HEK293 (cell line): ENCODE measurements around the gene RAET1E.
A peak's percentile ranks its signal among the peaks of the same experiment; 100 is the strongest.

Source experiments
- BCL11A ChIP-seq: fragments of 450-650 bp; formaldehyde crosslinking; IDR thresholded peaks from 2 replicates; pipeline ENCODE4 v1.5.1; 2016; ENCODE audit warnings: low read depth, missing biosample characterization, missing genetic modification characterization
- GLI2 ChIP-seq: fragments of 450-650 bp; formaldehyde crosslinking; IDR thresholded peaks from 2 replicates; pipeline ENCODE4; 2017; ENCODE audit warnings: missing biosample characterization, missing genetic modification characterization, low read depth, borderline replicate concordance
- SETDB1 ChIP-seq: IDR thresholded peaks from one replicate; pipeline ENCODE4 v1.6.1; 2017; ENCODE audit warnings: mild to moderate bottlenecking, low read length, moderate library complexity, mixed read lengths; ENCODE audit not compliant: insufficient read length
- ZEB2 ChIP-seq: fragments of 450-650 bp; formaldehyde crosslinking; IDR thresholded peaks from 2 replicates; pipeline ENCODE4 v1.5.1; 2016; ENCODE audit warnings: missing biosample characterization, missing genetic modification characterization
- ZNF548 ChIP-seq: fragments of 450-650 bp; formaldehyde crosslinking; IDR thresholded peaks from 2 replicates; pipeline ENCODE4 v1.5.1; 2016; ENCODE audit warnings: missing biosample characterization, missing genetic modification characterization
- ZNF585B ChIP-seq: fragments of 450-650 bp; formaldehyde crosslinking; IDR thresholded peaks from 2 replicates; pipeline ENCODE4 v1.5.1; 2016; ENCODE audit warnings: missing biosample characterization, missing genetic modification characterization
- ZNF830 ChIP-seq: fragments of 450-650 bp; IDR thresholded peaks from 2 replicates; pipeline ENCODE4 v1.5.0; 2018; ENCODE audit warnings: missing biosample characterization, missing genetic modification characterization, low read depth, mild to moderate bottlenecking, moderate library complexity
- ZSCAN30 ChIP-seq: fragments of 450-650 bp; IDR thresholded peaks from 2 replicates; pipeline ENCODE4 v1.5.1; 2018; ENCODE audit warnings: missing biosample characterization, mild to moderate bottlenecking, missing genetic modification characterization, moderate library complexity
- TF ChIP-seq, protein P1 (sequence below): fragments of 450-650 bp; formaldehyde crosslinking; IDR thresholded peaks from 2 replicates; pipeline ENCODE4 v1.5.1; 2016; ENCODE audit warnings: missing biosample characterization, missing genetic modification characterization
- TF ChIP-seq, protein P2 (sequence below): fragments of 450-650 bp; formaldehyde crosslinking; IDR thresholded peaks from 2 replicates; pipeline ENCODE4 v1.5.1; 2016; ENCODE audit warnings: missing biosample characterization, missing genetic modification characterization
- TF ChIP-seq, protein P3 (sequence below): fragments of 450-650 bp; formaldehyde crosslinking; IDR thresholded peaks from 2 replicates; pipeline ENCODE4 v1.5.1; 2016; ENCODE audit warnings: missing biosample characterization, missing genetic modification characterization
- TF ChIP-seq, protein P4 (sequence below): fragments of 450-650 bp; formaldehyde crosslinking; IDR thresholded peaks from 2 replicates; pipeline ENCODE4 v1.5.1; 2017; ENCODE audit warnings: missing biosample characterization, mild to moderate bottlenecking, missing genetic modification characterization, moderate library complexity

DNA sequence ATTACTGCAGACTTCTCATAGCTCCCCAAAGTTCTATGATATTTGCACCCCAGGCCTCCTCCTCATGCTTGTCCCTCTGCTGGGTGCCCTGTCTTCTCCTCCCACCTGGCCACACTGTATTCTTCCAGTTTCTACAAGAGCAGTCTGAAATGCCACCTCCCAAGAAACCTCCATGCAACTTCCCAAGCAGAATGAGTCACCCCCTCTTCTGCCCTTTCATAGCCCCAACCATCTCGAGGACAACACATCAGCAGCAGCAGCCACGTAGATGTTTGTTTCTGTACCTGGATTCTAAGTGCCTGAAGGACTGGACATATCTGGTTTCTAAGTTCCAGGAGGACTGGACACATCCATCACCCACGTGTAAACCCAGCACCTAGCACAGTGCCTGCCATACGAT, 37.3 kb upstream of the RAET1E start:
- TF ChIP-seq, protein P1, sequence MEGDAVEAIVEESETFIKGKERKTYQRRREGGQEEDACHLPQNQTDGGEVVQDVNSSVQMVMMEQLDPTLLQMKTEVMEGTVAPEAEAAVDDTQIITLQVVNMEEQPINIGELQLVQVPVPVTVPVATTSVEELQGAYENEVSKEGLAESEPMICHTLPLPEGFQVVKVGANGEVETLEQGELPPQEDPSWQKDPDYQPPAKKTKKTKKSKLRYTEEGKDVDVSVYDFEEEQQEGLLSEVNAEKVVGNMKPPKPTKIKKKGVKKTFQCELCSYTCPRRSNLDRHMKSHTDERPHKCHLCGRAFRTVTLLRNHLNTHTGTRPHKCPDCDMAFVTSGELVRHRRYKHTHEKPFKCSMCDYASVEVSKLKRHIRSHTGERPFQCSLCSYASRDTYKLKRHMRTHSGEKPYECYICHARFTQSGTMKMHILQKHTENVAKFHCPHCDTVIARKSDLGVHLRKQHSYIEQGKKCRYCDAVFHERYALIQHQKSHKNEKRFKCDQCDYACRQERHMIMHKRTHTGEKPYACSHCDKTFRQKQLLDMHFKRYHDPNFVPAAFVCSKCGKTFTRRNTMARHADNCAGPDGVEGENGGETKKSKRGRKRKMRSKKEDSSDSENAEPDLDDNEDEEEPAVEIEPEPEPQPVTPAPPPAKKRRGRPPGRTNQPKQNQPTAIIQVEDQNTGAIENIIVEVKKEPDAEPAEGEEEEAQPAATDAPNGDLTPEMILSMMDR (tag by site-specific recombination): no peak
- TF ChIP-seq ZEB2: no peak
- no peak for TF ChIP-seq ZNF830 (tag by site-specific recombination)
- no peak for TF ChIP-seq ZSCAN30 (tag by site-specific recombination)
- TF ChIP-seq, protein P2, sequence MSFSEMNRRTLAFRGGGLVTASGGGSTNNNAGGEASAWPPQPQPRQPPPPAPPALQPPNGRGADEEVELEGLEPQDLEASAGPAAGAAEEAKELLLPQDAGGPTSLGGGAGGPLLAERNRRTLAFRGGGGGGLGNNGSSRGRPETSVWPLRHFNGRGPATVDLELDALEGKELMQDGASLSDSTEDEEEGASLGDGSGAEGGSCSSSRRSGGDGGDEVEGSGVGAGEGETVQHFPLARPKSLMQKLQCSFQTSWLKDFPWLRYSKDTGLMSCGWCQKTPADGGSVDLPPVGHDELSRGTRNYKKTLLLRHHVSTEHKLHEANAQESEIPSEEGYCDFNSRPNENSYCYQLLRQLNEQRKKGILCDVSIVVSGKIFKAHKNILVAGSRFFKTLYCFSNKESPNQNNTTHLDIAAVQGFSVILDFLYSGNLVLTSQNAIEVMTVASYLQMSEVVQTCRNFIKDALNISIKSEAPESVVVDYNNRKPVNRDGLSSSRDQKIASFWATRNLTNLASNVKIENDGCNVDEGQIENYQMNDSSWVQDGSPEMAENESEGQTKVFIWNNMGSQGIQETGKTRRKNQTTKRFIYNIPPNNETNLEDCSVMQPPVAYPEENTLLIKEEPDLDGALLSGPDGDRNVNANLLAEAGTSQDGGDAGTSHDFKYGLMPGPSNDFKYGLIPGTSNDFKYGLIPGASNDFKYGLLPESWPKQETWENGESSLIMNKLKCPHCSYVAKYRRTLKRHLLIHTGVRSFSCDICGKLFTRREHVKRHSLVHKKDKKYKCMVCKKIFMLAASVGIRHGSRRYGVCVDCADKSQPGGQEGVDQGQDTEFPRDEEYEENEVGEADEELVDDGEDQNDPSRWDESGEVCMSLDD (tag by site-specific recombination): no peak
- TF ChIP-seq, protein P3, sequence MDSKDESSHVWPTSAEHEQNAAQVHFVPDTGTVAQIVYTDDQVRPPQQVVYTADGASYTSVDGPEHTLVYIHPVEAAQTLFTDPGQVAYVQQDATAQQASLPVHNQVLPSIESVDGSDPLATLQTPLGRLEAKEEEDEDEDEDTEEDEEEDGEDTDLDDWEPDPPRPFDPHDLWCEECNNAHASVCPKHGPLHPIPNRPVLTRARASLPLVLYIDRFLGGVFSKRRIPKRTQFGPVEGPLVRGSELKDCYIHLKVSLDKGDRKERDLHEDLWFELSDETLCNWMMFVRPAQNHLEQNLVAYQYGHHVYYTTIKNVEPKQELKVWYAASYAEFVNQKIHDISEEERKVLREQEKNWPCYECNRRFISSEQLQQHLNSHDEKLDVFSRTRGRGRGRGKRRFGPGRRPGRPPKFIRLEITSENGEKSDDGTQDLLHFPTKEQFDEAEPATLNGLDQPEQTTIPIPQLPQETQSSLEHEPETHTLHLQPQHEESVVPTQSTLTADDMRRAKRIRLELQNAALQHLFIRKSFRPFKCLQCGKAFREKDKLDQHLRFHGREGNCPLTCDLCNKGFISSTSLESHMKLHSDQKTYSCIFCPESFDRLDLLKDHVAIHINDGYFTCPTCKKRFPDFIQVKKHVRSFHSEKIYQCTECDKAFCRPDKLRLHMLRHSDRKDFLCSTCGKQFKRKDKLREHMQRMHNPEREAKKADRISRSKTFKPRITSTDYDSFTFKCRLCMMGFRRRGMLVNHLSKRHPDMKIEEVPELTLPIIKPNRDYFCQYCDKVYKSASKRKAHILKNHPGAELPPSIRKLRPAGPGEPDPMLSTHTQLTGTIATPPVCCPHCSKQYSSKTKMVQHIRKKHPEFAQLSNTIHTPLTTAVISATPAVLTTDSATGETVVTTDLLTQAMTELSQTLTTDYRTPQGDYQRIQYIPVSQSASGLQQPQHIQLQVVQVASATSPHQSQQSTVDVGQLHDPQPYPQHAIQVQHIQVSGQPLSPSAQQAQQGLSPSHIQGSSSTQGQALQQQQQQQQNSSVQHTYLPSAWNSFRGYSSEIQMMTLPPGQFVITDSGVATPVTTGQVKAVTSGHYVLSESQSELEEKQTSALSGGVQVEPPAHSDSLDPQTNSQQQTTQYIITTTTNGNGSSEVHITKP (tag by site-specific recombination): peak; percentile 28; the same call in 1 of the 2 replicates
- TF ChIP-seq GLI2 (tag by site-specific recombination): no peak
- TF ChIP-seq SETDB1: no peak
- no peak for TF ChIP-seq ZNF548
- no peak for TF ChIP-seq ZNF585B (tag by site-specific recombination)
- no peak for TF ChIP-seq BCL11A
- TF ChIP-seq, protein P4, sequence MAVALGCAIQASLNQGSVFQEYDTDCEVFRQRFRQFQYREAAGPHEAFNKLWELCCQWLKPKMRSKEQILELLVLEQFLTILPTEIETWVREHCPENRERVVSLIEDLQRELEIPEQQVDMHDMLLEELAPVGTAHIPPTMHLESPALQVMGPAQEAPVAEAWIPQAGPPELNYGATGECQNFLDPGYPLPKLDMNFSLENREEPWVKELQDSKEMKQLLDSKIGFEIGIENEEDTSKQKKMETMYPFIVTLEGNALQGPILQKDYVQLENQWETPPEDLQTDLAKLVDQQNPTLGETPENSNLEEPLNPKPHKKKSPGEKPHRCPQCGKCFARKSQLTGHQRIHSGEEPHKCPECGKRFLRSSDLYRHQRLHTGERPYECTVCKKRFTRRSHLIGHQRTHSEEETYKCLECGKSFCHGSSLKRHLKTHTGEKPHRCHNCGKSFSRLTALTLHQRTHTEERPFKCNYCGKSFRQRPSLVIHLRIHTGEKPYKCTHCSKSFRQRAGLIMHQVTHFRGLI (tag by site-specific recombination): no peak
